ENCODE results near the gene ANKRD63.

Gene ANKRD63

DNA sequence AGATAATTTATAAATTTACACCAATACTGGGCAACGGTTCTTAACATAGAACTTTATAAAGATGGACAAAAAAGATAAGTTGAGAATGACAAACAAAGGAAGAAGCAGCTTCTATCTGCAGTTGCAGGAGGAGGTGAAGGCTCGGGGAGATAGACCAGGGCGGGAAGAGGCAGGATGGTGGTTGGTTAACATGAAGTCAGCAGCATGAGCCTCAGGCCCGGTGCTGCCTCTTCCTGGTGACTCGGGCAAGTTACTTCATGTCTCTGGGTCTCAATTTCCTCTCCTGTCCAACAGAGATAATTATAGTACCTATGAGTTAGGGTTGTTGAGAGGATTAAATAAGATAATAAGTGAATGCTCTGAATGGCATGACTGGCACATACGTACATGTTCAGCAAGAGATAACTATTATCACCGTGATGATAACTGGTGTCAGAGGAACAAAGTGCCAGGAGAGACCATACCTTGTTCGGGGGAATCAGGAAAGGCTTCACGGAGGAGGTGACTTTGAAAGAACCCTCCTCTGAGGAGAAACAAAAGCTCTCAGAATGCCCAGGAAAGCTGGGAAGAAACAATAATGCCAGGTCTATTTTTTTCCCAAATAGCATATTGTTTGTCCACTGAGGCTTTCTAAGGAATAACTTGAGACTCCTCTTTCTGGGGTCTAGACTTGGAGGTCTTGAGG, 39.6 kb downstream of the ANKRD63 start:
- no peak for DNase-seq (ENCODE audit: low read depth, low spot score)

DNA sequence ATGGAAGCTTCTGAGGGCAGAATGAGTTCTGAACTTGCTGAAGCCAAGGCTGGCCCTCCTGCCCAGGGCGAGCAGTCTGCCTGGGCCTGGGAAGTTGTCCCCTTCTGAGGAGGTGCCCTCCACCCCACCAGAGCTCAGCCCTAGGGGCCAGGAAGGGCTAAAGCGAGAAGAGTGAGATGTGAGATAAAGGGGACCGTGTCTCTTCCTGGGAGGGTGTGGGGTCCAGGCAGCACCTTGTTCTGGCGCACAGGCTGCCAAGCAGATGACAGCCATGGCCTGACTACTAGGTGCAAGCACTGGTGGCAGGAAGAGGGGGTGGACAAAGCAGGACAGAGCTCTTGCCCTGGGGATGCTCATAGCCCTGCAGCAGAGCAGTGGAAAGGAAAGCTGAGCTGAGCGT, 40.3 kb downstream of the ANKRD63 start:
- no peak for DNase-seq (ENCODE audit: low read depth, low spot score)

DNA sequence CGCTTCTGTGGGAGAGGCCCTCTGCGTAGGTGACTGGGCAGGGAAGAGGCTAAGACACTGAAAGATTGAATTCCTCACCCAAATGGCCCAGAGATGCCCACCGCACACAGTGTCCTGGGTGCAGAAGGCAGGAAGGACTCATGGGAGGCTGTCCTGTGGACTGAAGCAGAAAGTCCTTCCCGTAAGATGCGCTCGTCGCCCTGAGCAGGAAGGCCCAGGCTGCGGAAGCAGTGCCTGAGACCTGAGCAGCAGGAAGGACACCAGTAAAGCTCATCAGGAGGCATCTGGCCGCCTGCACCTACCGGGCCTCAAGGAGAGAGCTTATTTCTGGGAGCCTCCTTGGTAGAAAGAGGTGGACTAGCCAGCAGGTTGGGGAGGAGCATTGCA, 40.7 kb downstream of the ANKRD63 start:
- DNase-seq (ENCODE audit: low read depth, low spot score) = no peak

DNA sequence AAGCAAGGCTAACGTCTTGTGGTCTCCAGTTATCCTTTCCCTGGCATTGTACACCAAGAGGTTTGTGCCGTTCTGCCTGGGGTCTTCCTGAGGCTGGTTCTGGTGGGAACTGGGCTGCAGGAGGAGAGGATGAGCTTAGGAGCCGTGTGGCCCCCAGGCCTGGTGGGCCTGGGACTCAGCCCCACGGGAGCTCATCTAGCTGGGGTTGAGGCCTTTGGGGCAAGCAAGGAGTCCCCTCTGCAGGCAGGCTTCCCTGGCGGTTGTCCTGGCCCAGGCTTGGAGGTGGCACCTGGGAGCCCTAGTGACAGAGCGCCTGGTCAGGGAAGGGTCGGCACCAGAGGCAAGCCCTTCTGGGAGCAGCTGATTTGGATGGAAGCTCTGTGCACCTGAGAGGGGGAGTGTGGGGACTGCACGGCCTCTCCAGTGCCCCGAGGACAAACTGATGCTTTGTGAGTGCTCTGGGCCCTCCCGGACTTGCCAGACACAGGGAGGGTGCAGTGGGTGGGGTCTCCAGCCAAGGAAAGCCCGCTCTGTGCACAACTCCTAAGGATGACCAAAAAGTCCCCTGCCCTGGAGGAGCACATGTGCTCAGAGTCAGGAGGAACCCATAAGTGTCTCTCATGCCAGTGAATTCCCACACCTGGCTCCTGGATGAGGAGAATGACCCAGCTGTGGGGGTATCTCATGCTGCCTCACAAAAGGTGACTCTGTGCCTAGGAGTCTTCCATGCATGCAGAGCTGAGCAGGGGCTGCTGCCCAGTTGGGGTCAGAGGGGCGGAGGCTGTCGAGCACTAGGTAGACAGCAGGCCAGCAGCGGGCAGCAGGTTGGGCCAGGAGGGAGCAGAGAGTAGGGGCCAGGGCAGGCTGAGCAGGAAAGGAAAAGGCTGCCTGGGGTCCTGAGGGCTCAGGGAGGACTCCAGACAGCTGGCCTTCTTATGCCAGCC, 41.3 kb downstream of the ANKRD63 start:
- no peak for DNase-seq (ENCODE audit: low read depth, low spot score)

DNA sequence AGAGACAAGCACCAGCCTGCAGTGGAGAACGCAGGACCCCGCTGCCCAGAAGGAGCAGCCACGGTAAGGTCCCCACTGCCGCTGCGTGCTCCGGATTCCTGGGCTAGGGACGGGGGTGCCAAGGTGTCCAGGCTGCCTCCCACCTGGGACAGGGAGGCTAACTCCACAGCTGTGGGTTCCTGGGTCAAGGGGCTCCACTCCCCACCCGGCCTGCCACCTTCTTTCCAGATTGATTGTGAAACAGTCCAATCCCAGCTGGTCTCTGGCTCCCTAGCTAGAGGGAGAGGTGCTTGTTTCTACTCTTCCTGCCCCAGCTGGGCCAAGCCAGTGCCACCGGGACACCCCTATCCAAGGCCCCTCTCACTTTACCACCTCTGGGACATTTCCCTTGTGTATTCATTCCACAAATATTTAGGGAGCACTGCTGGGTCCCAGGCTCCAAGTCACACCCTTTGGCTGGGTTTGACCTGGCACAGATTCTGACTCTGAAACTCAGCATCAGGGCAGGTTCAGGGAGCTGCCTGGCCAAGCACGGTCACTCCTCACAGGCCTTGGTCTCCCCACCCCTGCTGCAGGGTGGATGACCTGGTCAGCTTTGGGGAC, 42.1 kb downstream of the ANKRD63 start:
- DNase-seq (ENCODE audit: low read depth, low spot score) = no peak

DNA sequence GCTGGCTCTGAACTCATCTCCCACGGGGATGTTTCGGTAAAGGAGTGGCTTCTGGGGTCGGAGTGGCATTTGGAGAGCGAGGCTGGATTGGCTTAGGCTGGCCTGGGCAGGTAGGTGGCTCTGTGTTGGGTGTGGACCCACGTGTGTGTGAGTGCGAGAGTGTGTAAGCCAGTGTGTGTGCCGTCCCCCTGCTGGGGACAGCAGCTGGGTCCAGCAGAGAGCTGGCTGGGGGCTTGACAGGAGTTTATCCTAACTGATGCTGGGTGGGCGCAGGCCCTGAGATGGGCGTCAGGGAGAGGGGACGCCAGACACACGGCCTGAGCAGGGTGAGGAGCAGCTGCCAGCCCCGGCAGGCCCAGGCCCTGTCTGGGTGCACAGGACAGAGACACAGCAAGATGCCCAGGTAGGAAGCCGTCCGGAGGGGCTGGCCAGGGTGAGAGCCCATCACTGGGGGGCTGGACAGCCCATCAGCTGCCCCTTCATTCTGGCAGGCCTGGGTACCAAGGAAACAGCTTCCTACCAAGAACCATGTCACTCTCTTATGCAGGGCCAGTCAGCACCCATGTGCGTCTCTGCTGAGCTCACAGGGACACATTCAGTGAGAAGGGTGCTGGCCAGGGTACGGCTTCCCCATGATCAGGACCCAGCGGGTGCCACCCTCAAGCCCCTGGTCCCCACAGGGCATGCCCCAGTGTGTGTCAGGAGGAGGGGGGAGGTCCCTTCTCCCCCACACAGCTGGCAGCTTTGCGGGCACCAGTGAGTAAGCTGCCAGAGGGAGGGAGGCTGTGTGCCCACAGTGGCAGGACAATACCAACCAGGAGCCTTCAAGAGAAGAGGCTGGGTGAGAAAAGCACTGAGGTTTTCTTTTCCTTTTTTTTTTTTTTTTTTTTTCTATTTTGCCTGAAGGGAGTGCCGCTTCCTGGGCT, 42.9 kb downstream of the ANKRD63 start:
- DNase-seq (ENCODE audit: low read depth, low spot score) = no peak

DNA sequence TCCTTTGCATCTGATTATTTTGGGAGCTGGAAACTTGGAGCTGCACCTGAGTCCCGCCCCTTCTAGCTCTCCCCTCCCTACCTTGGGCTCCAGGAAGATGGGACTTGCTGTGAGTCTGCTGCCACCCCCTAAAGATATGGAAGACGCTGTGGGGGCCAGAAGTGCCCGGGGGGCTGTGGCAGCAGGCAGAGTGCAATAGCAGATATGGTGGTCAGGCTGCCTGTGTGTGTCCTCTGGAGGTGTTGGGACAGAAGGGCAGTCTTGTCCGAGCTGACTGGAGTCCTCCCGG, 43.5 kb downstream of the ANKRD63 start:
- no peak for DNase-seq (ENCODE audit: low read depth, low spot score)

DNA sequence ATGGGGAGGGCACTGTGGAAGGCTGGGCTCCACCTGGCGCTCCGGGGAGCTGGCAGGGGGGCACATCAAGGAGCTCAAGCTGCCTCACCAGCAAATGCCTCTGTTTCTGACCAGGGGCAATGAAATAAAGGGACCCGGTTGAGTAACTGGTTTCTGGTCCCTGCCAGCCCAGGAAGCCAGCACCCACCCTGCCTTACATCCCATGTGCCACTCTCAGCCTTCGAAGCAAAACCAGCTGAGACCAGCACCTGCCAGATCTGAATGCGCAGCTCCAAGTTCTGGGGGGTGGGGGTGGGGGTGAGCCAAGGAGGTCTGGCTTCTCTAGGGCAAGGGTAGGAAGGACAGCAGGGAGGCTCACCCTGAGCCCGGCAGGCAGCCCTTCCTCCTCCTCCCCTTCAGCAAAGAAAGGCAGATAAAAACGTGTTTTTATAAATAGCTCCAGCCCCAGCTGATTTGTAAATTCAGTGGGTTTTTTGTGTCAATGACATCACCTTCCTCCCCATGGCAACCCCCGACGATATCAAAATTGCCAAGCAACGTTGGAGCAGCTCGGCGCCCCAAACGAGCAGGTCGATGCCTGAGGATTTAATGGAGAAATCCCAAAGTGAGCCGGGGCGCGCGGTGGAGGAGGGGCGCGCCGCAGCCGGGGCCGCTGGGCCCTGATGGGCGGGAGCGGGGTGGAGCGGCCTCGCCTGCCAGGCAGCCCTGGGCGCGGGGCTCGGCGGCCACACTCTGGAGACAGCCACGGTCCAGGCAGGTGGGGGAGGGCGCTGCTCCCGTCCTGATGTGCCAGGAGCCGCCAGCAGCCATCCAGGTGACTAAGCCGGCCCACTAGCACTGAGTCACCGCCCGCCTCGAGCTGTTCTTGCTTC, 44.1 kb downstream of the ANKRD63 start, which contains the start of gene PAK6:
PAK6 (plus strand) TSS at position 532 of the 872 bp plus-strand sequence. CDS start 25,723 bp downstream, outside the sequence.
- DNase-seq (ENCODE audit: low read depth, low spot score) = no peak

DNA sequence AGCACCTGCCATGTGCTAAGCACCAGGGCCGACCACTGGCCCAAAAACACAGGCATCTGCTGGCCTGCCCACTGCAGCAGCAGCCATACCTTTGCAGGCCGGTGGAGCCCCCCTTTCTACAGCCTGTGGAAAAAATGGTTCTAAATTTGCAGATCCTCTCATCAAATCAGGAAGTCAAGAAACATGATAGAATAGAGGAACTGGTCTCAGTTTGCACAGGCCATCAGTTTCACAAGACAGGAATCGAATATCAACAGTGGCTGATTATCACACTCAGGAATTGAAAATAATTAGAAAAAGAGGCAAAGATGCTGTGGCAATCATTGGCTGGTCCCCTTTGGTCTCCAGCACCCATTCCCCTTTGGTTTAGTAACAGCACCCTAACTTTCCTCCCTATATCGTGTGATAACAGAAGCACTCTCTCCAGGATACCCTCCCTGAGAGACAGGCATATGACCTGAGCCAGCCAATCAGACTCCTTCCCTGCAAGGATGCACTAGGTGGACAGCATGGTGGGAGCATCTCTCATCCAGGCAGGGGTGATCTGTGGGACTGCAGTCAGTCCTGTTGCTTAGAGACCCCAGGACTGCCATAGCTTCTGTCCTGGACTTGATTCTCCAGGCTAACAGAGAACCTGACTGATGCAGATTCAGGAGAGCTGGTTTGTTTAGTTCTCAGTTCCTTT, 47.5 kb downstream of the ANKRD63 start:
- no peak for DNase-seq (ENCODE audit: low read depth, low spot score)

DNA sequence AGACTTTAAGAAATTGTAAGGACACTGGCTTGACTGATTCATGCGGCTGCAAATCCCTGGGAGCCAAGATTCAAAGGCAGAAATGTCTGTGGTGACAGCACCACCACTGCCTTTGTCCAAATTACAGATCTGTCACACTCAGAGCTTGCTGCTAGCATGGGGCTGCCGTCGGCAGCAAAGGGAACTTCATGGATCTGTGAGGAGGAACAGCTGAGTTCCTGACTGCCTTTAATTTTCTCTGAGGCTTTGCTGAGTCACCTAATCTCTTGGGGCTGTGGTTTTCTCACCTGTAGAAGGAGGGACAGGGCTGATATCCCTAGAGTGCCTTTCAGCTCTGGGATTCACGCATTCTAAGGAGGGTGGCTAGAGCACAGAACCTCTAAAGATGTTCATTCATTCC, 48.1 kb downstream of the ANKRD63 start:
- no peak for DNase-seq (ENCODE audit: low read depth, low spot score)

DNA sequence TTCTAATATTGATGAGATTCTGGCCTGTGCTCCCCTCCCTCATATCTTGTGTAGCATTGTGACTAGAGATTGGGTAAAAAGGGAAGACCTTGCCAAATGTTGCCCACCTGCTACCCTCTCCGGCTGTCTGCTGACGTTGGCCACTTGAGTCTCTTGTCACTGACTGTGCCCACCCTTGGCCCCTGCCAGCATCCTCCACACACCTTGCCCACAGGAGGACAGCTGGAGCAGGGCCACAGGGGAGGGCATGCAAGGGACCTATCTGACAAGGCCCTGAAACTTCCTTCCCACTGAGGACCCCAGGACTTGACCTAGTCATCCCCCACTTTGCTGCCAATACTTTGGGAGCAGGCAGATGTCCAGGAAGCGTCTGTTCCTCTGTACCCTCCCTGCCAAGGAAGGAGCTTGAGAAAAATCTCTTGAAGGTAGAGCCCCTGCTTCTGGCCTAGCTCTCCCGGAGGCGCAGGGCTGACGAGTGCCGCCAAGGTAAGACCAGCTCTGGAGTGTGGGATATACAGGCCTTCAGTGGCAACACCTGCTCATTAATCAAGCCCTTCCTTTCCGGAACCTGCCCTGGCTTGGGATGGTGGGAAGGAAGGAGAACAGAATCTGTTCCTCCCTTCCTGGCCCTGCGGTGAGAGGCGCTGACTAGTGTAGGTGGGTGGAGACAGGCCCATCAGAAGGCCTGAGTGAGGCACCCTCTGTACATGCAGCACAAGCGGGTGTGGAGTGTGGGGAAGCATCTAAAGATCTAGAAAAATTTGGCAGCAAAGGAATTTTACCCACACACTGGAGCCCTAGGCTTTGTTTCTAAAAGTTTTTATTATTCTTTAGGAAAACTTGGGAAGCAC, 48.9 kb downstream of the ANKRD63 start:
- no peak for DNase-seq (ENCODE audit: low read depth, low spot score)

DNA sequence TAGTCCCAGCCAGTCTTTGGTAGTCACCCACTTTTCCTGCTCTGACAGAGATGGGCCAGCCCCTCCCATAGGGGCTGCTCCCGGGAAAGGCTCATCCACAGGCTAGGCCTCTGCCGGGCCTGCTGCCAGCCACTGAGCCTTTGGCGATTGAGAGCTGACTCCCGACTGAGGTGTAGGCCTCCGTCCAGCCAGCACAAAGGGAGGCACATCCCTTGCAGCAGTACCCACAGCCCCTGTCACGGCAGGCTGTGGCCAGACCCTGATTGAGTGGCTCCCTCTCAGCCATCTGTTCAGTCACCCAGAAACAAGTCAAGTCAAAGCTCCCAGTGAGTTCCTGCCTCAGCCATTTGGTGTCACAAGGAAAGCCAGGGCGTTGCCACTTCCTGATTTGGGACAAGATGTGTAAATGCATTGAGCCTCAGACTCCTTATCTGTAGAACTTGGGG, 50.2 kb downstream of the ANKRD63 start:
- no peak for DNase-seq (ENCODE audit: low read depth, low spot score)
